NCI-H1436 treated with DMSO at 0.1 percent for 48 hours (cell line): Measurements from ENCODE around the gene ARPC2.
A peak's percentile ranks its signal among the peaks of the same experiment; 100 is the strongest.

ENCODE experiments used
- DNase-seq: peaks from one replicate; lab custom pipeline; 2025; lab: John Stamatoyannopoulos, UW

Gene ARPC2

DNA sequence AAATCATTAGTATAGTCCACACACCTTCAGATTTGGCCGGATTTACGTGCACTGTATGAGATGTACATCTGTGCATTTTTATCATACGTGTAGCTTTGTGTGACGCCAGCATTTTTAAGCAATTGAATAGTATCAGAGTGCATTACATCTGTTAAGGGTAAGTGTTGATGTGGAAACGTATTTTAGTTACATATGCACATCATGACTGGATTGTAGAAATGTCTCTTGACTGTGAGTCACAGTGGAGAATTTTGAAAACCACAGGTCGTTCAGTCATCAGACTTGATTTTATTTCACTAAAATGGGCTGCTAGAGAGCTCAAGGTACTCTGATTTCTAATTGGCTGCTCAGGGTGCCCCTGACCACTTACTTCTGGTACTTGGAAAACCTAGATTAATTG lies 38.5 kb downstream of the ARPC2 start:
- DNase-seq = no peak

DNA sequence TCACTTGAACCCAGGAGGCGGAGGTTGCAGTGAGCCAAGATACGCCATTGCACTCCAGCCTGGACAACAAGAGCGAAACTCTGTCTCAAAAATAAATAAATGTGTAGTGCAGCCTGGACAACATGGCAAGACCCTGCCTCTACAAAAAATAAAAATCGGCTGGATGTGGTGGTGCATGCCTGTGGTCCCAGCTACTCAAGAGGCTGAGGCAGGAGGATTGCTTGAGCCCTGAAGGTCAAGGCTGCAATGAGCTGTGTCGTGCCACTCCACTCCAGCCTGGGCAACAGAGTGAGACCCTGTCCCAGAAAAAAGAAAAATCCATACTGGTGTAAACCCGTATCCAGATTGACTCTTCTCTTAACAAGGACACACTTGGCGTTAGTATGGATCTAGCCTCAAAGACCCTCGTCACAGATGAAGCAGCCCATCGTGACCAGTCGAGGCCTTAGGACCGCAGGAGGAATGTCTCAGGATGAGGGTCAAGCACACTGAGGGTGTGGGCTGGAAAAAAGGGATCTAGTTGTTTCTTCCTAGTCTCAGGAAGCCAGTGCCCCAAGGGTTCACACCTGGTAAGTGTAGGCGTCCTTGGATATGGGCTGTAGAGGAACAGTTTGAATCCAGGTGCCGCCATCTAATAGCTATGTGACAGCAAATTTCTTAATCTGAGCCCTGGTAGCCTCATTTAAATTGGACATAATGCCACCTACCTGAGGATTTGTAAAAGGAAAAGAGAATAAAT lies 39.8 kb downstream of the ARPC2 start:
- no peak for DNase-seq

DNA sequence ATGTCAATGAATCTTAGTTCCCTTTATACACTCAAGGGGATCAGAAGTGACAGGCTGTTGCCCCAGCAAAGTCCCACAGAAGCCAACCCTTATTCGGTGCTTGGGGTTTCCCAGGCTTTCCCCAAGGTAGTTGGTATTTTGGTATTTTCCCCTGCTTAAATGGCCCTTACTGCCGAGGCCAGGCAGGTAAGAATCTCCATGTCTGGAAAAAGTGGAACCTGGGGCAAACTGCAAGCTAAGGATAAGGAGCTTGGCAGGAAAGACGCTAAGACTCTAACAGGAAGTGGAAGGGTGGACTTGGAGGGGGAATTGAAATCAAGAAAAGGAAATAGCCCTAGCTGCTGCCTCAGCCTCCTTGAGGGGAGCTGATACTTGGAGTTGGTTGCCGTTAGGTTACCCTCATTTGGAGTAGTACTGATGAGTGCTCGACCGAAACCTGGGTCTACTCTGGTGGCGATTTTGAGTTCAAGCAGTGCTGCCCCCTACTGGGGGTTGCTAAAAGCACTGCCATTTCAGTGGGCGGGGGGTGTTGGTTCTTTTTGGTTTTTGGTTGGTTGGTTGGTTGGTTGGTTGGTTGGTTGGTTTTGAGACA lies 40.5 kb downstream of the ARPC2 start:
- no peak for DNase-seq

DNA sequence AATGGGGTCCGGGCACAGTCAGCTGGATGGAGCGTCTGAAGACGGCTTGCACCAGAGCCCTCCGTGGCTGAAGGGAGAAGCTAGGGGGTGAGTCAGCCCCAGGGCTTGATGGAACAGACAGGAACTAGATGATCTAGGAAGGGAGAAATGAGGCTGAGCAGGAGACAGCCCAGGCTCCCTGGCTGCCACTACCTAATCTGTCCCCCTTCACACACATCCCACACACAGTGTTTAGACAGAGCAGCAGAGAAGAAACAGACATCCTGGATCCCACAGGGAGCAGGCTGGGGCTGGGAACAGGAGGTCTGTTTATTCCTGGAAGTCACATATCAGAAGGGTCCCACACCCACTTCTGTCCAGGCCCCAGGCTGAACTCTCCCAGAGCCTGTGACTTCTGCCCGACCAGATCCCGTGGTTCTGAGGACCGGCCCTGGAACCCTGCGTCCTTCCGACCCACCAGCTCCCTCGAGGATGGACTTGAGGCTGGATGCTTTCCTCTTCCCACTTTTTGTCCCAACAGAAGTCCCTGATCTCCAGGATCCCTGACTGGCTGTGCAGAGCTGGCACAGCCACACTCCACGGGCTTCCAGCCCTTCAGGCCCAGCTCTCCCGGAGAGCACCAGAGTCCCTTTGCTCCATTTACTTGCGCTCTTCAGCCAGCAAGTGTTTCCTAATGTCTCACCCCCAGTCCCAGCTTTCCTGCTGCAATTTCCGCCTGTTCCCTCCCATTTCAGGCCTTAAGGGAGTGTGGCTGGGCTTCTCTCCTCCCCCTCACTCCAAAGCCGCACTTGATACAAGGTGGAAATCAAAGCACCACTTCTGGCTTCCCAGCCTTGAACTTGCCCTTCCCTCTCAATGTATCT lies 42.3 kb downstream of the ARPC2 start:
- DNase-seq = no peak

DNA sequence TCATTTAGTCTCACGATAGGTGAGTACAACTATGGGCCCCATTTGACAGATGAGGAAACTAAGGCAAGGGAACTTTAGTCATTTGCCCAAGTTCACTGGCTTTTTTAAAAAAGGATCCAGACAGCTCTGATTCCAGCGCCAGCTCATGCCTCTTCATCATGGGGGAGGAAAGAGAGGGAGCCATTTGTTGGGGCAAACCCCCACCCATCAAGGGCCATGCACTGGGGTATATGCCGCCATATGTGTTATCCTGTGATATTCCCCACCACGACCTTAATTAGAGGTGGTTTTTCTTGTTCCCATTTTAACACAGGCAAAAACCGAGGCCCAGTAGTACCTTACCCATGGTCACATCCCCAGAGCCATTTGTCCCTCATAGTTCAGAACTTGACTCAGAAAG lies 43.2 kb downstream of the ARPC2 start:
- DNase-seq = no peak

DNA sequence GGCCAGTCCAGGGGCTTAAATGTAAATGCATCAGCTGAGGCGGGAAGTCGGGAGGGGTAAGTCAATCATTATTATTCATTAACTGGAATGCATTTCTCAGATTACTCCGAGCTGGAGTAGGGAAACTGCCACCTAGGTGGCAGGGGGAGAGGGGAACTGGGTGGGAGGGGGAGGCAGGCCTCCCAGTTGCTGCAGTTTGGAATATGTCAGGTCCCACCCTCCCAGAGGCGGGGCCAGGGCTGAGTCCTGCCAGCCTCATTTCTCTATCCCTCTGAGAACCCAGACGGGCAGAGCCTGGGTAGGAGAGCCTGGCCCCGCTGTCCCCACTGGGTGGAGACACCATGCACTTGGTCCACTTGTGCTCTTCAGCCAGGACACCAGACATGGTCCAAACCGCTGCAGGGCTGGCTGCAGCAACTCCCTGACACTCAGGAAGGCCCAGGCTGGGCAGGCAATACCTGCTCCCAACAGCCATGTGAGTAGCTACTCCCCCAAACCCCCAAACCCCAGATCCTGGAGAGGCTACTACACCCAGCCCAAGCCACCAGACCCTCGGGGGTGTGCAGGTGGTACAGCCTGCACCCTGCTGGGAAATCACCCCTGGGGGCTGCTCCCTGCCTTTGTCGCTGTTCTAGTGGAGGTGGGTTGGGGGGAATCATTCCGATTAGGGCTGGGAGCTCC lies 43.9 kb downstream of the ARPC2 start, which contains the start of gene GPBAR1:
Gene GPBAR1 (plus strand): TSS at position 274 of the 681 bp plus-strand sequence. CDS start 1,710 bp downstream, outside the sequence.
- DNase-seq = no peak

DNA sequence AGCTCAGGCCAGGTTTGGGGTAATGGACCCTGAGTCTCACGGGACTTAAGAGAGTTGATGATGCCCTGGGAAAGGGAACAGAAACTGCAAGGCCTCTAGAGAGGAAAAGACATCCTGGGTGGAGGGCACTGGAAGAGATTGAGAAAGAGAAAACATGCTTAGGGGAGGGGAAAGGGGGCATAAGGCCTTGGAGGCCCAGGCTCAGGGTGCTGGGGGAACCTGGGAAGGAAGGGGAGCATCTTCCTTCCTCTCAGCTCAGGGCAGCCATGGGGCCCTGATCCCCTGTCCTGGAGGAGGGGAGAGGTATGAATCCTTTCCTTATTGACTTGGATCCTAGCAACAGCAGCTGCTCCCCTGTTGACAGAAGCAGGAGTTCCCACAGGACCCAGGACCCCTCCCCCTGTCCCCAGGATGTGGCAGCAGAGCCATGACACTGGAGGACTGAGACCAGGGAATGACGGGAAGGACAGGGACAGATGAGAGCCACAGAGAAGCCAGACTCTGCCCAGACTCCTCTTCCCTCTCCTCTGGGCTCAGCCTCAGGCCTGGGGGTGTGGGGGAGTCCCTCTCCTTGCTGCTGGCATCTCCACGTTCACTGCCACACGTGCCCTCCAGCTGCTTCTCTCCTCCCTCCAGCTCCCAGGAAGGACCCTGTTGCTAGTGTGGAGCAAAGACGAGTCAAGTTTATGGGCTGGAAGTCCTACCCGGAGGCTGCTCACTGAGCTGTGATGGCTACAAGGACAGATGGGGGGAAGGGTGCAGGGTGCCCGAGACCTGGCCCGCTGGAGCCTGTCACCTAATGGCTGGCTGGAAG lies 44.6 kb downstream of the ARPC2 start:
- DNase-seq = no peak

DNA sequence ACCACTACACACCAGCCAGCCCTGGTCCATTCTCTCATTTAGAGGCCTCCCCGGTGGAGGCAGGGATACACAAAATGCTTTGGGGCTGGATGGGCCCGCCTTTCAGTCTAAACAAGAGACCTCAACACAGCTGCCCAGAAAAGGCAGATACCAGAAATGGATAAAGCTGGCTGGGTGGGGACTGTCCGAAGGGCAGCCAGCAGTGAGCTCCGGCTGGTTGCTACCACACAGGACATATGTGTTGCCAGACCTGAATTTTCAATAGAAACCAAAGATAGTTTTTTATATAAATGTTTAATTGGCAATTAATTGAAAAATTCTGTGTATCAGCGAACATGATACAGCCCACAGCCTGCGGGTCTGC lies 45.2 kb downstream of the ARPC2 start:
- DNase-seq = no peak

DNA sequence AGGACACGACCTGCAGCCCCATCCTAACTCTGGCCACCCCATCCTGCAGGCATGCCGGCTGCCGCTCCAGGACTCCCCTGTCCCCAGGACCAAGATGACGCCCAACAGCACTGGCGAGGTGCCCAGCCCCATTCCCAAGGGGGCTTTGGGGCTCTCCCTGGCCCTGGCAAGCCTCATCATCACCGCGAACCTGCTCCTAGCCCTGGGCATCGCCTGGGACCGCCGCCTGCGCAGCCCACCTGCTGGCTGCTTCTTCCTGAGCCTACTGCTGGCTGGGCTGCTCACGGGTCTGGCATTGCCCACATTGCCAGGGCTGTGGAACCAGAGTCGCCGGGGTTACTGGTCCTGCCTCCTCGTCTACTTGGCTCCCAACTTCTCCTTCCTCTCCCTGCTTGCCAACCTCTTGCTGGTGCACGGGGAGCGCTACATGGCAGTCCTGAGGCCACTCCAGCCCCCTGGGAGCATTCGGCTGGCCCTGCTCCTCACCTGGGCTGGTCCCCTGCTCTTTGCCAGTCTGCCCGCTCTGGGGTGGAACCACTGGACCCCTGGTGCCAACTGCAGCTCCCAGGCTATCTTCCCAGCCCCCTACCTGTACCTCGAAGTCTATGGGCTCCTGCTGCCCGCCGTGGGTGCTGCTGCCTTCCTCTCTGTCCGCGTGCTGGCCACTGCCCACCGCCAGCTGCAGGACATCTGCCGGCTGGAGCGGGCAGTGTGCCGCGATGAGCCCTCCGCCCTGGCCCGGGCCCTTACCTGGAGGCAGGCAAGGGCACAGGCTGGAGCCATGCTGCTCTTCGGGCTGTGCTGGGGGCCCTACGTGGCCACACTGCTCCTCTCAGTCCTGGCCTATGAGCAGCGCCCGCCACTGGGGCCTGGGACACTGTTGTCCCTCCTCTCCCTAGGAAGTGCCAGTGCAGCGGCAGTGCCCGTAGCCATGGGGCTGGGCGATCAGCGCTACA lies 45.9 kb downstream of the ARPC2 start:
- no peak for DNase-seq

DNA sequence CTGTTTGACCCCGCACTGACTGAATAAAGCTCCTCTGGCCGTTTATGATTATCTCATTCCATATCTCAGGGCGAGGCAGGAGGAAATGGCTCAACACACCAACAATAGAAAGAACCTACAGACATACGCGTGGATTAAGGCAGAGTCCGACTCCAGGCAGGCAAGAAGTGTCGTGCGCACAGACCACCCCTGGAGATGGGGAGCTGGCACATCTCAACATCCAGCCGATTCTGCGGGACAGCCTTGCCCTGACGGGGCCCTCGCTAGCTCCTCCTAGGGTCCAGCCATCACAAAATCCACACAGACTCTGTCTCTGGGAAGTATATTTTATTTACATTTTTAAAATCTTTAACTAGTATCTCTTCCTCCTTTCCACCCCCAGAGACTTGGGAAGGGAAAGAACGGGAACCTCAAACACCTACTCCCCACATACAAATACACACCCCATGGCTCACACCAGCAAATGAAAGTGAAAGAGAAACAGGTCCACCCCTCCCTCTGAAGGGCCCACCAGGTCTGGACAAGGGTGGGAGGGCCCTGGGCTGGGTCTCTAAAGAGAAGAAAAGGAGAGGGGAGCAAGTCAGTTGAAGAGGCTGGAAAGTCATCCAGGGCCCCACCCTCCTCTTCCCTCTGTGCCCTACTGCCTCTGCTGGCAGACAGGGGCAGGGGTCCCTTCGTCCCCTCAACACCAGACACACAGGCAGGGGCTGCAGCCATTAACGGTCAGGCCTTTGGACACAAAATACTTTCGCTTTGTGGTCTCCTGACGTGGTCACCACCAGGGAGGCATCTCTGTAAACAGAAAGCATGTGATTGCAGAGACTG lies 47.0 kb downstream of the ARPC2 start:
- no peak for DNase-seq

DNA sequence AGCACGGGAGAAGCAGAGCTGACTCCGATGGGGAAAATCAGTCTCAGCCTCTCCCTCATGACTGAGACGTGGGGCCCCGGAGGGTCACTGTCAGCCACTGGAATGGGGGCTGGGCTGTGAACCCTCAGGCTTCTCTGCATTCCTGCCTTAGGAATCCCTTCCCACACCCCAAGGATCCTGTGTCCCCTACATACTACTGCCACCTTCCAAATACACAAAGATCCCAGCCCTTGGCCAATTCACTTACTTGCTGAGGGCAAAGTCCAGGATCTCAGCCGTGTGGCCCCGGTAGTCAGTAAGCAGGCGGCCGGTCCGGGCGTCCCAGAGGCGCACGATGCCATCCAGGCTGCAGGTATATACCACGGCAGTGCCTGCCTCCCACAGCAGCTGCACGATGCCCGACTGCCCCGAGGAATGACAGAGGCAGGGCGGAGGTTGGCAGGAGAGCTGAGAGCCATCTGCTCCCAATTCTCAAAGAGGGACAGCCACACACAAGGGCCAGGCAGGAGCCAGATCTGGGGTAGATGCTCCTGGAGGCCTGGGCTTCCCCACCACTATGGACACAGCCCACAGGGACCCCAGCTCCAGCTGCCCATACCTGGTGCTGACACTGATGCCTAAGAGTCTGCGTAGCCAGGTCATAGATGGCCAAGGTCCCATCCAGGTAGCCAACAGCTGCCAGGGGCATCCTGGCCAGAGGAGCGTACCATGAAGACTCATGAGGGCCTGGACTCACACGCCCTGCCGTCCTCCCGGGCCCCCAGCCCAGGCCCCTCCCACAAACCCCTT lies 48.0 kb downstream of the ARPC2 start:
- no peak for DNase-seq

DNA sequence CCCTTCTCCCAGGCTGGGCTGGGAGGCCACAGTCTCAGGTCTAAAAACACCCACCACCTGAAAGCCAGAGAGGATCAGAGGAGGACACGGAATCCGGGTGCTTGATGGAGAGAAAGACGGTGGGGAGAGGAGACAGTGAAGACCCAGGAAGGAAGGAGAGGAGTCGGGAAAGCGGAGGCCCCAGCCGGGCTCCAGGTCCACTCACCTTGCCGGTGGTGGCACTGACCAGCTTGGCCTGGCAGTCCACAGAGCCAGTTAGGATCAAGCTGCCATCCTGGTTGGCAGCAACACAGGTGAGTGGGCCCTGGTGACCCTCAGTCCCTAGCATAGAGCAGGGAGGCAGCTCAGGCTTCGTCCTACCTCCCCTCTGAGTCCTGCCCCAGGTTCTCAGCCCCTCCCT lies 48.6 kb downstream of the ARPC2 start:
- no peak for DNase-seq

DNA sequence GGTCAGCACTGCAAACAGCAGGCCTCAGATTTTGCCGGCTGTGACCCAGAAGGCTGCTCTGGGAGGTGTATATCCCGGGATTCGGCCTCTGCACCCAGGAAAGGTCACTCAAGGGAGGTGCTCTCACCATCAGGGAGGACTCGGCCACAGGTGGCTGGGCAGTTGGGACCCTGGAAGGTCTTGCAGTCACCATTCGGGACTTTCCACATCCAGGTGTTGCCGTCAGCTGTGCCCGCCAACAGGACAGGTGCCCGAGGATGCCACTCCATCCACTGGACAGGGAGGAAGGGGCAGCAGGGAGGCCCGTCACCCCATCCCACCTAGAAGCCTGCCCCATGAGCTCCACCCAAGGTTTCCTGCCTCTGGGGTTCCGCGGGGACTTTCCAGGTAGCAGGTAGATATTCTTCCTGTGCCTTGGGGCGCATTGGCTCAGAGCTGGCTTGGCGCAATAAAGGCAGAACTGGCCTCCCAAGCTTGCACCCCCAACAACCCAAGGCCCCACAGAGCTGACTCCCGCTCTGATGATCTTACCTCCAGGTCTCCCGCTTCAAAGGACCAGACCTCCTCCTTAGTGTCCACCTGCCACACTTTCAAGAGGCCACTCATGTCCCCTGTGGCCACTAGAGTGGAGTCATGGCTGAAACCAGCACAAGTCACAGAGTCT lies 49.5 kb downstream of the ARPC2 start:
- no peak for DNase-seq

DNA sequence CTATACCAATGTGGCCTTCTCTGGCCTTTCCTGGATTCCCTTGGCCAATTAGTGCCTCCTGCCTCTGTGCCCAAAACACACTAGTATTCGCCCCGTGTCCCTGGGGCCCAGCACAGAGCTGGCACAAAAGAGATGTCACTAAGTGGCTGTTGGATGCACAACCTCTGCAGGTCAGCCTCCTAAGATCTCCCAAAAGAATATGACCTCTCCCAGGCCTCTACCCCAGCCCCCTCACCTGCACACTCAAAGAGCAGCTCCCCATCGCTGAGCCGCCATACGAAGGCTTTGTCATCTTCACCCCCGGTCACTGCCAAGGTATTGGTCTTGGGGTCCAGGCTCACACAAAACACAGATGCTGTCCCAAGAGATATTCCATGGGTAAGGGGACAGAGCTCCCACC lies 50.3 kb downstream of the ARPC2 start:
- DNase-seq = no peak

DNA sequence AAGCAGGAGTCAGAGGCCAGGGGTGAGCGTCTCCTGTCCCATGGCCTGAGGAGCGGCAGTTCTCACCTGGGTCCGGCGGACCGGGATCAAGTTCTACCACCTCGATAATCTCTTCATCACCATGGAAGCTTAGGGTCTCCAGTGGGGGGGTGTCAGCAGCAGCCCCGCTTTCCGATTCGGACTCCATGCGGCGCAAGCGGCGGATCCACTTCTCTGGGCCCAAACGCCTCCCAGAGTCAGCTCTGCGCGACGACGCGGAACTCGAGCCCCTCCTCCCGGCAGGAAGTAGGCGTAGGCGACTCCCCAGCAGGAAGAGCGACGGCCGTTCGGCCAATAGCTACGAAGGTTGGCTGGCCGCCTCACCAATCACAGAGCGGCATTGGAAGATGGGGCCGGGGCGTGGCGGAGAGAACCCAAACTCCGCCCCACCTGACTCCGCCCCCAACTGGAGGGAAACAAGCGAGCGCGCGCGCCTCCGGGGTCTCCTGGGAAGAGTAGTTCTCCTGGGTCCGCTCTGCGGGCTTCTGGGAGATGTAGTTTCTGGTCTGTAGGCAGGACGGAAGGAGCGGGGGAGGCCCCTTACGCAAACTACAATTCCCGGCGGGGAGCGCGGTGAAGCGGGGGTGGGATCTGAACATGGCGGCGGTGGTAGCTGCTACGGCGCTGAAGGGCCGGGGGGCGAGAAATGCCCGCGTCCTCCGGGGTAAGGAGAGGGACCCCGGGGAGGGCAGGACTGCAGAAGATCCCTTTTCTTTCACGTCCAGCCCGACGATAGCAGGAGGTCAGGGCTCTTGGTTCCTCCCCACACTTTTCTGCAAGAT lies 53.1 kb downstream of the ARPC2 start, which contains the start of the genes AAMP and PNKD:
Gene AAMP (minus strand): TSS at position 238 of the 821 bp plus-strand sequence. CDS start 51 bp downstream, at position 187.
Gene PNKD (plus strand): TSS at position 620 of the 821 bp plus-strand sequence. CDS start 17 bp downstream, at position 637.
- peak; percentile 97 for DNase-seq

DNA sequence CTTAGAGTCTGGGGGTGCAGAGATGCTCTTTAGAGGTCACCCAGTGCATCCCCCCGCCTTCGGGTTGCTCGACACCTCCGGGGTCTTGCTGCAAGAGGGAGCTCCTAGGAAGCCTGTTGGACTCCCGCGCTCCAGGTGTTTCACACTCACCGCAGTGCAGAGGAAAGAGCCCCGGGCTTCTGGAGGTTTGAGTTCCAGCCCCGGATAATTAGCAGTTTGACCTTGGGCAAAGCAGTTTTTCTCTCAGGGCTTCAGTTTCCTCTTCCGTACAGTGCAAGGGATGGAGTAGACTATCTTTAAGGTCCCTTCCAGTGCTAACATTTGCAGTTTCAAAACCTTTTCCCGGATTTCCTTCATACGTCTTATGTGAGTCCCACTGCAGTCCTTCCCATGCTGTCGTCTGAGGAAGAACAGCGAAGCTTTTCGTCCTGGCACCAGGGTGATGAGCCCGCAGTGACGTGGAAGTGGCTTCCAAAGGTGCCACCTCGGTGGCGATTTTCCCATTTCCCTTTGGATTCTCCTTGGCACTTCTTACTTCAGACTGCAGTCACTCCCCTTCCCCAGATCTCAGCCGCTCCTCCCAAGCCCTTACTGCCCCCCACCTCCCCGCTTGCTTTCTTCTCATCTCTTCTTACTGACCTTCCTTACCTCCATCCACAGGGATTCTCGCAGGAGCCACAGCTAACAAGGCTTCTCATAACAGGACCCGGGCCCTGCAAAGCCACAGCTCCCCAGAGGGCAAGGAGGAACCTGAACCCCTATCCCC lies 53.9 kb downstream of the ARPC2 start:
- no peak for DNase-seq
